Activated CD4-positive, alpha-beta T cell treated with anti-CD3 and anti-CD28 coated beads for 36 hours (primary cell): ENCODE data around the gene DMAC1. TPM values are rescaled to one million over a fixed set of nuclear protein-coding genes. Genes with fewer than 3 reads are reported as not detected.

Experiments
- ATAC-seq: fragments of 200-7000 bp; cut with Tn5 transposase; one replicate; pipeline ENCODE4 v1.10.0; 2021; ENCODE audit warnings: mild to moderate bottlenecking, moderate library complexity
- CTCF ChIA-PET: fragments of 350-600 bp; sonication (Branson Sonifier 250); formaldehyde crosslinking; loops from one replicate; lab custom pipeline; 2021; ENCODE audit warnings: antibody characterized with exemption; lab: Charles Lee
- POLR2A ChIA-PET: fragments of 350-600 bp; sonication (Branson Sonifier 250); formaldehyde crosslinking; loops from one replicate; lab custom pipeline; 2021; ENCODE audit warnings: antibody characterized with exemption, inconsistent platforms; lab: Charles Lee
- DNase-seq: peaks from one replicate; pipeline ENCODE4 v3.0.0-alpha.2; 2020
- H3K27ac Mint-ChIP-seq: one replicate; pipeline ENCODE4 v1.8.0; 2021; ENCODE audit warnings: mixed read lengths
- H3K27me3 Mint-ChIP-seq: one replicate; pipeline ENCODE4 v1.8.0; 2021; ENCODE audit warnings: mixed read lengths
- H3K36me3 Mint-ChIP-seq: one replicate; pipeline ENCODE4 v1.8.0; 2021; ENCODE audit warnings: low read depth, mixed read lengths
- H3K4me1 Mint-ChIP-seq: one replicate; pipeline ENCODE4 v1.8.0; 2021; ENCODE audit warnings: mixed read lengths
- H3K4me3 Mint-ChIP-seq: one replicate; pipeline ENCODE4 v1.8.0; 2021; ENCODE audit warnings: mild to moderate bottlenecking, moderate library complexity, mixed read lengths
- H3K9me3 Mint-ChIP-seq: one replicate; pipeline ENCODE4 v1.8.0; 2021; ENCODE audit warnings: low read depth, mixed read lengths
- intact Hi-C, 2 experiments: fragments of 100-400 bp; cut with DNase I in 1 of 2; cut with micrococcal nuclease in 1 of 2; formaldehyde crosslinking; loops; one replicate each; pipeline versions ENCODE4 v1.14.2 to v1.15.1; 2022 to 2024; cut with DNase I, micrococcal nuclease
- total RNA-seq, 2 experiments: library from RNA; stranded (reverse); gene quantifications; one replicate each; pipeline ENCODE4 v1.2.3, GENCODE V29; 2021

Gene DMAC1
- total RNA-seq = 10 to 100 TPM; 34.5 to 49.3 TPM

GRCh38 chr9:7799234-7799943, at the start of gene DMAC1:
Gene DMAC1 (minus strand): TSS chr9:7799778. CDS start chr9:7799734, 44 bp downstream.
- ChIA-PET CTCF (no interaction called here), POLR2A (no interaction called here)
- H3K4me3 Mint-ChIP-seq = peak within 1 kb of the TSS; percentile 94
- ATAC-seq = peak; percentile 88
- peak; percentile 86 for DNase-seq
- H3K27me3 Mint-ChIP-seq = no peaks in the 10 kb centered on the region
- intact Hi-C loops = loop anchor here in 1 of 2 experiments (1.0 to 5.0 kb wide), 6 partner anchors 43 to 1097 kb away; partner anchors contain the start of gene KDM4C
- H3K27ac Mint-ChIP-seq = peak within 1 kb of the TSS; percentile 96
- H3K4me1 Mint-ChIP-seq = peaks cover 27% of the 10 kb centered on the region
- peaks cover 25% of the 10 kb centered on the region for H3K36me3 Mint-ChIP-seq
- no peaks in the 10 kb centered on the region for H3K9me3 Mint-ChIP-seq

GRCh38 chr9:7849362-7849761, 49.8 kb upstream of the DMAC1 start:
- Mint-ChIP-seq H3K4me1 (no peaks in the 10 kb centered on the region), H3K27ac (no peak overlapping the region), H3K27me3 (no peaks in the 10 kb centered on the region), H3K36me3 (no peaks in the 10 kb centered on the region), H3K4me3 (no peak overlapping the region), H3K9me3 (no peaks in the 10 kb centered on the region)
- intact Hi-C loops = loop anchor here in 1 of 2 experiments (10.0 kb wide), 1 partner anchor 1045 kb away; no protein-coding TSS in a partner anchor
- no peak for DNase-seq
- no peak for ATAC-seq
- ChIA-PET CTCF (interaction anchor here (1.1 kb wide), 1 partner anchor 13 kb away, joined by 4 read pairs; no protein-coding TSS in a partner anchor), POLR2A (interaction anchor here (0.6 kb wide), 1 partner anchor 436 kb away, joined by 4 read pairs; no protein-coding TSS in a partner anchor)

GRCh38 chr9:7848498-7848897, 48.9 kb upstream of the DMAC1 start:
- Mint-ChIP-seq H3K4me1 (no peaks in the 10 kb centered on the region), H3K27ac (no peak overlapping the region), H3K27me3 (no peaks in the 10 kb centered on the region), H3K36me3 (no peaks in the 10 kb centered on the region), H3K9me3 (no peaks in the 10 kb centered on the region), H3K4me3 (no peak overlapping the region)
- intact Hi-C loops = loop anchor here in 1 of 2 experiments (10.0 kb wide), 1 partner anchor 1046 kb away; no protein-coding TSS in a partner anchor
- no peak for DNase-seq
- CTCF ChIA-PET = no interaction called here
- POLR2A ChIA-PET = interaction anchor here (0.6 kb wide), 1 partner anchor 435 kb away, joined by 4 read pairs; no protein-coding TSS in a partner anchor
- no peak for ATAC-seq

GRCh38 chr9:7844242-7844641, 44.7 kb upstream of the DMAC1 start:
- Mint-ChIP-seq H3K27ac (no peak overlapping the region), H3K27me3 (no peaks in the 10 kb centered on the region), H3K9me3 (no peaks in the 10 kb centered on the region), H3K4me3 (no peak overlapping the region), H3K36me3 (no peaks in the 10 kb centered on the region), H3K4me1 (no peaks in the 10 kb centered on the region)
- CTCF ChIA-PET = interaction anchor here (0.8 kb wide), 1 partner anchor 12 kb away, joined by 3 read pairs; no protein-coding TSS in a partner anchor
- intact Hi-C loops = loop anchor here in 1 of 2 experiments (10.0 kb wide), 1 partner anchor 1051 kb away; no protein-coding TSS in a partner anchor
- DNase-seq (no peak), ATAC-seq (peak; percentile 42)
- POLR2A ChIA-PET = no interaction called here

GRCh38 chr9:7841831-7842230, 42.3 kb upstream of the DMAC1 start:
- CTCF ChIA-PET = interaction anchor here (0.6 to 0.7 kb wide), 2 partner anchors 46 to 108 kb away, joined by 3 read pairs; no protein-coding TSS in a partner anchor
- ATAC-seq (no peak), DNase-seq (no peak)
- H3K9me3 Mint-ChIP-seq = no peaks in the 10 kb centered on the region
- no peaks in the 10 kb centered on the region for H3K36me3 Mint-ChIP-seq
- no peaks in the 10 kb centered on the region for H3K4me1 Mint-ChIP-seq
- no peak overlapping the region for H3K27ac Mint-ChIP-seq
- H3K4me3 Mint-ChIP-seq = no peak overlapping the region
- POLR2A ChIA-PET = no interaction called here
- H3K27me3 Mint-ChIP-seq = no peaks in the 10 kb centered on the region
- intact Hi-C loops = loop anchor here in 1 of 2 experiments (10.0 kb wide), 1 partner anchor 1053 kb away; no protein-coding TSS in a partner anchor

- POLR2A ChIA-PET = no interaction called here
- no peak for DNase-seq
- CTCF ChIA-PET = interaction anchor here (1.0 kb wide), 1 partner anchor 11 kb away, joined by 3 read pairs; no protein-coding TSS in a partner anchor
- intact Hi-C loops = no loop called here
- Mint-ChIP-seq H3K4me1 (no peaks in the 10 kb centered on the region), H3K27me3 (no peaks in the 10 kb centered on the region), H3K9me3 (no peaks in the 10 kb centered on the region), H3K36me3 (no peaks in the 10 kb centered on the region), H3K27ac (no peak overlapping the region), H3K4me3 (no peak overlapping the region)
- ATAC-seq = no peak
These were observed 35.0 kb upstream of the DMAC1 start for GRCh38 chr9:7834531-7834930.

GRCh38 chr9:7828334-7828733, 28.8 kb upstream of the DMAC1 start:
- CTCF ChIA-PET = interaction anchor here (0.7 kb wide), 2 partner anchors 34 to 1803 kb away, joined by 3 to 7 read pairs; no protein-coding TSS in a partner anchor
- no peak for ATAC-seq

GRCh38 chr9:7827792-7828191, 28.2 kb upstream of the DMAC1 start:
- ATAC-seq (no peak), DNase-seq (no peak)
- intact Hi-C loops = no loop called here
- Mint-ChIP-seq H3K27ac (no peak overlapping the region), H3K4me3 (no peak overlapping the region), H3K4me1 (no peaks in the 10 kb centered on the region), H3K36me3 (no peaks in the 10 kb centered on the region), H3K27me3 (no peaks in the 10 kb centered on the region), H3K9me3 (no peaks in the 10 kb centered on the region)
- CTCF ChIA-PET = interaction anchor here (0.7 kb wide), 1 partner anchor 34 kb away, joined by 3 read pairs; no protein-coding TSS in a partner anchor
- POLR2A ChIA-PET = no interaction called here

More at GRCh38 chr9:7828334-7828733, 28.8 kb upstream of the DMAC1 start:
- DNase-seq = no peak
- Mint-ChIP-seq H3K36me3 (no peaks in the 10 kb centered on the region), H3K9me3 (no peaks in the 10 kb centered on the region), H3K27me3 (no peaks in the 10 kb centered on the region), H3K4me3 (no peak overlapping the region), H3K4me1 (no peaks in the 10 kb centered on the region), H3K27ac (no peak overlapping the region)
- POLR2A ChIA-PET = no interaction called here
- intact Hi-C loops = no loop called here

GRCh38 chr9:7827056-7827455, 27.5 kb upstream of the DMAC1 start:
- H3K4me1 Mint-ChIP-seq = no peaks in the 10 kb centered on the region
- POLR2A ChIA-PET = no interaction called here
- ATAC-seq (no peak), DNase-seq (no peak)
- H3K9me3 Mint-ChIP-seq = no peaks in the 10 kb centered on the region
- intact Hi-C loops = no loop called here
- CTCF ChIA-PET = no interaction called here
- no peaks in the 10 kb centered on the region for H3K27me3 Mint-ChIP-seq
- no peaks in the 10 kb centered on the region for H3K36me3 Mint-ChIP-seq
- no peak overlapping the region for H3K27ac Mint-ChIP-seq
- no peak overlapping the region for H3K4me3 Mint-ChIP-seq

- ChIA-PET POLR2A (no interaction called here), CTCF (interaction anchor here (0.6 to 1.1 kb wide), 3 partner anchors 13 to 101 kb away, joined by 3 read pairs; no protein-coding TSS in a partner anchor)
- Mint-ChIP-seq H3K27ac (no peak overlapping the region), H3K27me3 (no peaks in the 10 kb centered on the region), H3K4me3 (no peak overlapping the region), H3K4me1 (no peaks in the 10 kb centered on the region), H3K9me3 (no peaks in the 10 kb centered on the region), H3K36me3 (no peaks in the 10 kb centered on the region)
- DNase-seq (no peak), ATAC-seq (no peak)
- intact Hi-C loops = no loop called here
These were observed 24.1 kb upstream of the DMAC1 start for GRCh38 chr9:7823651-7824050.

- H3K4me1 Mint-ChIP-seq = no peaks in the 10 kb centered on the region
- H3K4me3 Mint-ChIP-seq = no peak overlapping the region
- ATAC-seq (no peak), DNase-seq (no peak)
- CTCF ChIA-PET = no interaction called here
- no peak overlapping the region for H3K27ac Mint-ChIP-seq
- intact Hi-C loops = no loop called here
- no peaks in the 10 kb centered on the region for H3K27me3 Mint-ChIP-seq
- POLR2A ChIA-PET = no interaction called here
- no peaks in the 10 kb centered on the region for H3K9me3 Mint-ChIP-seq
- no peaks in the 10 kb centered on the region for H3K36me3 Mint-ChIP-seq
These were observed 20.4 kb upstream of the DMAC1 start for GRCh38 chr9:7819984-7820383.
